GM18498 (cell line): ENCODE data around the gene AIG1.
"Not testable (repeated sequence)": the region's sequence is repeated elsewhere in the genome, so short reads cannot be mapped to it uniquely, and the experiment has no call there.

Experiments
- ATAC-seq: cut with Tn5 transposase; IDR thresholded peaks from one replicate; pipeline ENCODE4 v1.9.1; 2021; ENCODE audit warnings: mild to moderate bottlenecking, moderate library complexity; ENCODE audit not compliant: unreplicated experiment

The AIG1 gene

GRCh38 chr6:143160439-143161220 is 99.9 kb downstream of the AIG1 start:
- ATAC-seq, result no peak

DNA sequence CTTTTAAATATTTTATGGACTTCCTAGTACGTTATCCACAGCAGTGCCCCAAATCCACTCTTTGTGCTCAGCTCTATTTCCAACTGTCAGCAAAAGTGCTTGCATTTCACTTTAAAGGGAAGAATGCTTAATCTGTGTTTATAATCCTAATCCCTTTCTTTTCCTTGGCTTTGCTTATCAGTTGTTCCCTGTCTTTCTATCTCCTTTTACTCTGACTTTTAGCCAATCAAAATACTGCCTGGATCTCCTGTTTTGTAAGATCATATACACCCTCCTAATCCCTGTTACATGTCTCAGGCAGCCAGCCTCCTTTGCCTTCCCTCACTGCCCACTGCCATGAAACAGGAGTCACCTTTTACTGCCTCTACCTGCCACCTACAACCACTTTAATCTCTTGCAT is 102.9 kb downstream of the AIG1 start:
- ATAC-seq, result no peak

DNA sequence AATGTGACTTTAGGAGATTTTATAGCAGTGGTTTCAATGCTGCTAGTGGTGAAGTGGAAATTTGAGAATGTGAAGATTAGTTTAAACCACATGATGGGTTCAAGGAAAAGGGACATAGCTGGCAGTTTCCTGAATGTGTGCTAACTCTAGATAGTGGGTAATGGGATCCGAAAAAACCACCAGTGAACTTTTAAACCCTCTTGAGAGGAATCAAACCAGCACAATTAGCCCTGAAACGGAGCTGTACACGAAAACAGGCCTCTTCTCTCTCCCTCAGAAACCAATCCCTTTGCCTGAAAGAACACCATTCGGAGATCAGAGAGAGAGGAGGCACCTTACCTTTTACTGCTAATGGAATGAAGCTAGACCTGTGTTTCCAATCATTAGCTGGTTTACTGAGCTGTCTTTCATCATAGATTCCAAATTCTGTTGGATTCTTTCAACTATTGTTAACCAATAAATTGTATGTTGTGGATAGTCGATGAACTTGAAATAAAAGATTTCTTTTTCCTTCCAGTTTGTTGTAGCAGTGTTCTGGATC is 103.9 kb downstream of the AIG1 start:
- no peak for ATAC-seq

- no peak for ATAC-seq
These were observed 104.7 kb downstream of the AIG1 start for GRCh38 chr6:143165315-143165855.

- ATAC-seq, result no peak
These were observed 105.6 kb downstream of the AIG1 start for GRCh38 chr6:143166247-143166695.

GRCh38 chr6:143167224-143167623 is 106.5 kb downstream of the AIG1 start:
- no peak for ATAC-seq

DNA sequence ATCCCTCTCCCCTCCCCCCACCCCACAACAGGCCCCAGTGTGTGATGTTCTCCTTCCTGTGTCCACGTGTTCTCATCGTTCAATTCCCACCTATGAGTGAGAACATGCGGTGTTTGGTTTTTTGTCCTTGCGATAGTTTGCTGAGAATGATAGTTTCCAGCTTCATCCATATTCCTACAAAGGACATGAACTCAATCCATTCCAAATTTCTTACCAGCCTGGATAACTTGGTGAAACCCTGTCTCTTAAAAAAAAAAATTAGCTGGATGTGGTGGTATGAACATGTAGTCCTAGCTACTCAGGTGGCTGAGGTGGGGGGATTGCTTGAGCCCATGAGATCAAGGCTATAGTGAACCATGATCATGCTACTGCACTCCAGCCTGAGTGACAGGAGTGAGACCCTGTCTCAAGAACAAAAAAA is 107.7 kb downstream of the AIG1 start:
- ATAC-seq, result not testable (repeated sequence)

DNA sequence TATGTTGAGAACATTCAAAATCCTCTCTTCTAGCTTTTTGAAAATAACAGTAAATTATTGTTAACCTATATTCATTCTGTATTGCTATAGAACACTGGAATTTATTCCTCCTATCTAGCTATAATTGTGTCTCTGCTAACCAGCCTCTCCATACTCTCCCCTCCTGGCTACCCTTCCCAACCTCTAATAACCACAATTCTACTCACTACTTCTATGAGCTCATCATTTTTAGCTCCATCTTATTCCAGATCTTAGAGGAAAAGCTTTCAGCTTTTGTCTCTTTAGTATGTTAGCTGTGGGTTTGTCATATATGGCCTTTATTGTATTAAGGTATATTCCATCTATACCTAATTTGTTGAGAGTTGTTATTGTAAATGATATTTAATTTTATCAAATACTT is 108.8 kb downstream of the AIG1 start:
- no peak for ATAC-seq

DNA sequence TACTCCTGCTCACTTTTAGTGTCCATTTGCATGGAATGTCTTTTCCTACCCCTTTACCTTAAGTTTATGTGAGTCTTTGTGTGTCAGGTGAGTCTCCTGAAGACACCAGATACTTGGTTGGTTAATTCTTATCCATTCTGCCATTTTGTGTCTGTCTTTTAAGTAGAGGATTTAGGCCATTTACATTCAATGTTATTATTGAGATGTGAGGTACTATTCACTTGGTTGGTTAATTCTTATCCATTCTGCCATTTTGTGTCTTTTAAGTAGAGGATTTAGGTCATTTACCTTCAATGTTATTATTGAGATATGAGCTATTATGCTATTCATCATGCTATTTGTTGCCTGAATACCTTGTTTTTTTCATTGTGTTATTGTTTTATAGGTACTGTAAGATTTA is 113.8 kb downstream of the AIG1 start:
- ATAC-seq, result no peak

DNA sequence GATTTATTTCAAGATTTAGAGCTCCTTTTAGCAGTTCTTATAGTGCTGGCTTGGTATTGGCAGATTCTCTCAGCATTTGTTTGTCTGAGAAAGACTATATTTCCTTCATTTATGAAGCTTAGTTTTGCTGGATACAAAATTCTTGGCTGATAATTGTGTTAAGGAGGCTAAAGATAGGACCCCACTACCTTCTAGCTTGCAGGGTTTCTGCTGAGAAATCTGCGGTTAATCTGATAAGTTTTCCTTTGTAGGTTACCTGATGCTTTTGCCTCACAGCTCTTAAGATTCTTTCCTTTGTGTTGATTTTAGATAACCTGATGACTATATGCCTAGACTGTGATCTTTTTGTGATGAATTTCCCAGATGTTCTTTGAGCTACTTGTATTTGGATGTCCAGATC is 114.3 kb downstream of the AIG1 start:
- no peak for ATAC-seq

DNA sequence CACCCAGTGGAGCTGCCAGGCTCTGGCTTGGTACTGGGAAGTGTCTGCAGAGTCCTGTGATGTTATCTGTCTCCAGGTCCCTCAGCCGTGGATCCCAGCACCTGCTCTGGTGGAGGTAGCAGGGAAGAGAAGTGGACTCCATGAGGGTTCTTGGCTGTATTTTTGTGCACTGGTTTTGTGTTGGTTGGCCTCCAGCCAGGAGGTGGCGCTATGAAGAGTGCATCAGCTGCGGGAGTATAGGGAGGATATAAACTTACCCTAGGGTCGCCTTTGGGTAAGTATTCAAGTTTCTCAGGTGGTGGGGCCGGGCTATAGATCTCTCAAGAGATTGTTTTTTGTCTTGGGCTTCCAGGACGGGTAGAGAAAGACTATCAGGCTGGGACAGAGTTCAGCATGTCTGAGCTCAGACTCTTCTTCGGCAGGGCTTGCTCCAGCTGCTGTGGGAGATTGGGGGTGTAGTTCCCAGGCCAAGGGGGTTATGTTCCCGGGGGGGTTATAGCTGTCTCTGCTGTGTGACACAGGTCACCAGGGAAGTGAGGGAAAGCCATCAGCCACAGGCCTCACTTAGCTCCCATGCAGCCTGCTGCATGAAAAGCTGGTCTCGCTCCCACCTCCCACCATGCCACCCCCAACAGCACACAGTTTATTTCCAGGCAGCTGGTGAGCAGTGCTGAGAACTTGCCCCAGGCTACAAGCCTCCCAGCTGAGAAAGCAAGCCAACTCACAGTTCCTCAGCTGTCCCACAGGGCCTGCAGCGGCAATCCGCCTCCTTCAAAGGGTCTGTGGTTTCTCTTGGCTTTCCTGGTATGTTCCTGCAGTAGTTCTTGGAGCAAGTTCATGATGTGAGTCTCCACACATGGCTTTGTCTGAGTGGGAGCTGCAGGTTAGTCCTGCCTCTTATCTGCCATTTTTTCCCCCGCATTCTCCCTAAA is 115.7 kb downstream of the AIG1 start:
- no peak for ATAC-seq

- ATAC-seq, result no peak
These were observed 117.0 kb downstream of the AIG1 start for GRCh38 chr6:143177706-143178105.

GRCh38 chr6:143179096-143179495 is 118.4 kb downstream of the AIG1 start:
- no peak for ATAC-seq

GRCh38 chr6:143179901-143180612 is 119.4 kb downstream of the AIG1 start:
- no peak for ATAC-seq

DNA sequence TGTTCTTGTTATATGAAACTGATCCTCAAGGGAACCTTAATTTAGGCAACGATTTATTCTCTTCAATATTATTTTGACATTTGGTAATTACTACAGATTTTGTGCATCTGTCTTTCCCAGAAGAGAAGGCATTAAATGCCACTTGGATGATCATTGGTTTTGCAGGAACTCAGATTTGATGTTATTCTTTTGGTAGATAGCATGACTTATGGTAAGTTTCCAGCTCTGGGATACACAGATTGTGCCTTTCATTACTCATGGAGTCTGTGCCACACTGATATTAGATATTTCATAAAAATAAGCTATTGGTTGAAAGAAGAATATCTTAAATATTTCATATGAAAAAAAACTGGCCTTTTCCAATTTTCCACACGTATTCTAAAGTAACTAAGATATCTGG is 120.1 kb downstream of the AIG1 start:
- ATAC-seq, result no peak

DNA sequence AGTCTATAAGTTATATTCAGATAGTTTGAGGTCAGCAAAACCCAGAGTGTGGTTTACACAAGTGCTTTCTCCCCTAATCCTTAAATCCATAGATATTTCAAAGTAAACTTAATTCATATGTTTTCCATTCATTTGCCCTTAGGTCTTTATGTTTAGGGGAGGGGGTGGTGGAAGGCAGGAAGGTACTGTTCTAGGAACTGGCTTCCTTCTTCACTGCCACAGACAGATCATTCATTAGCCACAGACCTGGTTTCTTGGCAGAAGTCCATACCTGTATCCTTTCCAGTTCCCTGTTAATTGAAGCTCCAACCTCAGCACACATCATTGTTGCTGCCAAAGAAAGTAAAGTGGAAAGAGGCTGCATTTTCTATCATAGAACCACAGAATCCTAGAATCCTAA is 123.0 kb downstream of the AIG1 start:
- ATAC-seq, result no peak

DNA sequence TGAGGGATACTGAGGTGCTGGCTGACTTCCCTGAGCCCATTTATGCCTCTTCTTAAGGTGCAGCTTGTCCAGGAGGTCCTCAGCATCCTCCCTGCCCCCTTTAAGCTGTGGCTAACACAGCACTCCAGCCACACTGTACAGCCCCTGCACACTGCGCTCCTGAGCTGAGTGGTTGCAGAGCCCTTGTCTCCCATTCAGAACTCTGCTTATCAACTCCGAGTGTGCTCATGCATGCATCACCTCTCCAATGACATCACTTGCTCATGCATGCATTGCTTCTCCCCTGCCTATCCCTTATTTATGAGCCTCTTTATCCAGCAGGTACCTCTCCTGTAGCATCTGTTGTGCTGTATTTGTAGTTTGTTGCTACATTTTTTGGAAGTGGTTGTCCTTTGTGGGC is 124.6 kb downstream of the AIG1 start:
- ATAC-seq, result no peak

GRCh38 chr6:143187238-143187923 is 126.7 kb downstream of the AIG1 start:
- no peak for ATAC-seq

GRCh38 chr6:143188292-143188691 is 127.6 kb downstream of the AIG1 start:
- ATAC-seq, result no peak

GRCh38 chr6:143191361-143191760 is 130.7 kb downstream of the AIG1 start:
- ATAC-seq, result no peak
